Activated naive CD4-positive, alpha-beta T cell treated with anti-CD3 and anti-CD28 coated beads for 36 hours (primary cell): ENCODE measurements around the gene ZNF844. TPM values are rescaled to one million over a fixed set of nuclear protein-coding genes. Genes with fewer than 3 reads are reported as not detected.
"Not testable (repeated sequence)": the region's sequence is repeated elsewhere in the genome, so short reads cannot be mapped to it uniquely, and the experiment has no call there.

ENCODE experiments used
- CTCF ChIA-PET: fragments of 350-600 bp; sonication (Branson Sonifier 250); formaldehyde crosslinking; loops from one replicate; lab custom pipeline; 2021; ENCODE audit warnings: antibody characterized with exemption; lab: Charles Lee
- DNase-seq: peaks from one replicate; pipeline ENCODE4 v3.0.0-alpha.2; 2020
- H3K27ac Mint-ChIP-seq: one replicate; pipeline ENCODE4 v1.8.0; 2021; ENCODE audit warnings: mild to moderate bottlenecking, mixed read lengths
- H3K27me3 Mint-ChIP-seq: one replicate; pipeline ENCODE4 v1.8.0; 2021; ENCODE audit warnings: low read depth, mixed read lengths
- H3K36me3 Mint-ChIP-seq: one replicate; pipeline ENCODE4 v1.8.0; 2021; ENCODE audit warnings: low read depth, mixed read lengths
- H3K4me1 Mint-ChIP-seq: one replicate; pipeline ENCODE4 v1.8.0; 2021; ENCODE audit warnings: low read depth, mixed read lengths
- H3K4me3 Mint-ChIP-seq: one replicate; pipeline ENCODE4 v1.8.0; 2021; ENCODE audit warnings: mild to moderate bottlenecking, moderate library complexity, mixed read lengths
- H3K9me3 Mint-ChIP-seq: one replicate; pipeline ENCODE4 v1.8.0; 2021; ENCODE audit warnings: mixed read lengths
- intact Hi-C: fragments of 100-400 bp; cut with micrococcal nuclease; formaldehyde crosslinking; loops from one replicate; pipeline ENCODE4 v1.15.1; 2023
- total RNA-seq, 2 experiments: library from RNA; stranded (reverse); gene quantifications; one replicate each; pipeline ENCODE4 v1.2.3, GENCODE V29; 2021

The ZNF844 gene
- total RNA-seq, 2 experiments from 2014 or later: 1.6 TPM

- DNase-seq: peak; percentile 80
- H3K36me3 Mint-ChIP-seq: peaks cover 5% of the 10 kb centered on the region
- CTCF ChIA-PET: interaction anchor here (0.6 to 2.3 kb wide), 5 partner anchors 77 to 255 kb away, joined by 3 to 8 read pairs (median 3); partner anchors contain the start of genes ZNF491 and ZNF763
- no peak within 1 kb of the TSS for H3K27ac Mint-ChIP-seq
- peaks cover 4% of the 10 kb centered on the region for H3K9me3 Mint-ChIP-seq
- intact Hi-C loops: loop anchor here (1.0 to 2.0 kb wide), 5 partner anchors 52 to 256 kb away; no protein-coding TSS in a partner anchor
- H3K4me3 Mint-ChIP-seq: peak within 1 kb of the TSS; percentile 80
- peaks cover 9% of the 10 kb centered on the region for H3K4me1 Mint-ChIP-seq
- H3K27me3 Mint-ChIP-seq: peaks cover 19% of the 10 kb centered on the region
Measured at GRCh38 chr19:12052497-12053169, 11.9 kb upstream of the ZNF844 start, which contains the start of gene ZNF878. Gene ZNF878, minus strand, starts transcription at chr19:12052961. Its CDS starts 160 bp downstream, at chr19:12052801.

GRCh38 chr19:12055784-12056183 is 8.7 kb upstream of the ZNF844 start:
- Mint-ChIP-seq H3K27ac (no peak overlapping the region), H3K27me3 (peaks cover 19% of the 10 kb centered on the region), H3K4me1 (peaks cover 14% of the 10 kb centered on the region), H3K36me3 (peaks cover 3% of the 10 kb centered on the region), H3K9me3 (peaks cover 4% of the 10 kb centered on the region), H3K4me3 (no peak overlapping the region)
- intact Hi-C loops: no loop called here
- CTCF ChIA-PET: interaction anchor here (0.8 to 1.7 kb wide), 6 partner anchors 59 to 132 kb away, joined by 3 to 8 read pairs (median 4); partner anchors contain the start of gene ZNF700
- DNase-seq: no peak

GRCh38 chr19:12075538-12076139 is 11.1 kb downstream of the ZNF844 start:
- Mint-ChIP-seq H3K27ac (no peak overlapping the region), H3K27me3 (no peaks in the 10 kb centered on the region), H3K9me3 (peaks cover 68% of the 10 kb centered on the region), H3K36me3 (peaks cover 64% of the 10 kb centered on the region), H3K4me1 (no peaks in the 10 kb centered on the region), H3K4me3 (no peak overlapping the region)
- CTCF ChIA-PET: no interaction called here
- no peak for DNase-seq
- intact Hi-C loops: no loop called here

- intact Hi-C loops, CTCF ChIA-PET, H3K4me3 Mint-ChIP-seq, H3K27me3 Mint-ChIP-seq, DNase-seq, H3K4me1 Mint-ChIP-seq, H3K27ac Mint-ChIP-seq: not testable (repeated sequence)
- H3K36me3 Mint-ChIP-seq: peaks cover 61% of the 10 kb centered on the region
- H3K9me3 Mint-ChIP-seq: peaks cover 68% of the 10 kb centered on the region
Measured at GRCh38 chr19:12076331-12076730, 11.8 kb downstream of the ZNF844 start.

- CTCF ChIA-PET: no interaction called here
- intact Hi-C loops: no loop called here
- Mint-ChIP-seq H3K9me3 (peaks cover 67% of the 10 kb centered on the region), H3K4me3 (no peak overlapping the region), H3K4me1 (no peaks in the 10 kb centered on the region), H3K27ac (no peak overlapping the region), H3K27me3 (no peaks in the 10 kb centered on the region), H3K36me3 (peaks cover 62% of the 10 kb centered on the region)
- no peak for DNase-seq
Measured at GRCh38 chr19:12077375-12077774, 12.8 kb downstream of the ZNF844 start.

GRCh38 chr19:12083336-12083735 is 18.8 kb downstream of the ZNF844 start:
- CTCF ChIA-PET: interaction anchor here (1.3 to 1.5 kb wide), 2 partner anchors 24 to 120 kb away, joined by 3 read pairs; no protein-coding TSS in a partner anchor
- H3K4me1 Mint-ChIP-seq, H3K4me3 Mint-ChIP-seq, H3K27me3 Mint-ChIP-seq, H3K27ac Mint-ChIP-seq, DNase-seq, intact Hi-C loops: not testable (repeated sequence)
- peaks cover 14% of the 10 kb centered on the region for H3K36me3 Mint-ChIP-seq
- H3K9me3 Mint-ChIP-seq: peaks cover 29% of the 10 kb centered on the region

GRCh38 chr19:12085074-12085818 is 20.7 kb downstream of the ZNF844 start:
- H3K4me1 Mint-ChIP-seq: no peaks in the 10 kb centered on the region
- H3K4me3 Mint-ChIP-seq: no peak overlapping the region
- H3K27me3 Mint-ChIP-seq: no peaks in the 10 kb centered on the region
- DNase-seq: no peak
- intact Hi-C loops: no loop called here
- peaks cover 8% of the 10 kb centered on the region for H3K36me3 Mint-ChIP-seq
- H3K9me3 Mint-ChIP-seq: peaks cover 16% of the 10 kb centered on the region
- CTCF ChIA-PET: interaction anchor here (0.7 to 1.0 kb wide), 2 partner anchors 53 to 1796 kb away, joined by 3 read pairs; no protein-coding TSS in a partner anchor
- H3K27ac Mint-ChIP-seq: no peak overlapping the region

GRCh38 chr19:12090807-12091206 is 26.3 kb downstream of the ZNF844 start:
- CTCF ChIA-PET: interaction anchor here (0.5 to 3.9 kb wide), 23 partner anchors 11 to 315 kb away, joined by 3 to 42 read pairs (median 4); partner anchors contain the start of genes ZNF20, ZNF440, ZNF625 and ZNF763
- intact Hi-C loops: loop anchor here (1.0 to 10.0 kb wide), 3 partner anchors 32 to 576 kb away; partner anchors contain the start of genes MAN2B1, WDR83 and ZNF564
- peaks cover 6% of the 10 kb centered on the region for H3K4me1 Mint-ChIP-seq
- peaks cover 14% of the 10 kb centered on the region for H3K27me3 Mint-ChIP-seq
- peak overlapping the region; percentile 12 for H3K4me3 Mint-ChIP-seq
- peak; percentile 87 for DNase-seq
- peaks cover 1% of the 10 kb centered on the region for H3K9me3 Mint-ChIP-seq
- peaks cover 15% of the 10 kb centered on the region for H3K36me3 Mint-ChIP-seq
- H3K27ac Mint-ChIP-seq: peak overlapping the region; percentile 53

- peak; percentile 86 for DNase-seq
Measured at GRCh38 chr19:12092065-12092867, 27.7 kb downstream of the ZNF844 start.

GRCh38 chr19:12092956-12093355 is 28.4 kb downstream of the ZNF844 start:
- H3K9me3 Mint-ChIP-seq: peaks cover 1% of the 10 kb centered on the region
- no peak for DNase-seq
- intact Hi-C loops: loop anchor here (1.0 to 10.0 kb wide), 3 partner anchors 48 to 574 kb away; partner anchors contain the start of genes MAN2B1, WDR83 and ZNF564
- H3K27ac Mint-ChIP-seq: no peak overlapping the region
- H3K27me3 Mint-ChIP-seq: peaks cover 14% of the 10 kb centered on the region
- CTCF ChIA-PET: interaction anchor here (1.0 to 3.9 kb wide), 3 partner anchors 33 to 49 kb away, joined by 5 to 42 read pairs (median 26); no protein-coding TSS in a partner anchor
- H3K4me1 Mint-ChIP-seq: peaks cover 6% of the 10 kb centered on the region
- peak overlapping the region; percentile 83 for H3K4me3 Mint-ChIP-seq
- peaks cover 18% of the 10 kb centered on the region for H3K36me3 Mint-ChIP-seq

More at GRCh38 chr19:12092065-12092867, 27.7 kb downstream of the ZNF844 start:
- Mint-ChIP-seq H3K27me3 (peaks cover 14% of the 10 kb centered on the region), H3K27ac (peak overlapping the region; percentile 73), H3K36me3 (peaks cover 16% of the 10 kb centered on the region), H3K4me1 (peaks cover 6% of the 10 kb centered on the region), H3K9me3 (no peaks in the 10 kb centered on the region), H3K4me3 (peak overlapping the region; percentile 83)
- intact Hi-C loops: loop anchor here (1.0 to 10.0 kb wide), 3 partner anchors 49 to 575 kb away; partner anchors contain the start of genes MAN2B1, WDR83 and ZNF564
- CTCF ChIA-PET: interaction anchor here (1.0 to 3.9 kb wide), 5 partner anchors 30 to 129 kb away, joined by 3 to 42 read pairs (median 13); partner anchors contain the start of gene ZNF763

GRCh38 chr19:12093777-12094176 is 29.2 kb downstream of the ZNF844 start:
- Mint-ChIP-seq H3K27me3 (peaks cover 14% of the 10 kb centered on the region), H3K27ac (no peak overlapping the region), H3K9me3 (peaks cover 4% of the 10 kb centered on the region), H3K4me1 (peaks cover 6% of the 10 kb centered on the region), H3K36me3 (peaks cover 19% of the 10 kb centered on the region), H3K4me3 (no peak overlapping the region)
- CTCF ChIA-PET: no interaction called here
- intact Hi-C loops: loop anchor here (5.0 to 10.0 kb wide), 2 partner anchors 461 to 574 kb away; partner anchors contain the start of genes MAN2B1, WDR83 and ZNF564
- DNase-seq: no peak
